Gastrocnemius medialis (tissue), 4 donors: ENCODE data around the gene SUV39H1.

Experiments
- CTCF ChIP-seq, 5 experiments: fragments of 450-650 bp in 3 of 5; fragments of 200-600 bp in 2 of 5; sonication (generic) in 2 of 5; IDR thresholded peaks in 4 of 5; conservative IDR thresholded peaks in 1 of 5; 1 replicate in 4 of 5; 2 replicates in 1 of 5; pipeline ENCODE4 v1.5.1; 2016 to 2019; ENCODE audit warnings: antibody characterized with exemption in 5 of 5, mild to moderate bottlenecking in 3 of 5, moderate library complexity in 3 of 5
- POLR2A ChIP-seq, 2 donors: fragments of 450-650 bp; IDR thresholded peaks; one replicate each; pipeline ENCODE4 v1.6.1; 2017; ENCODE audit warnings: antibody characterized with exemption in 2 of 2, mild to moderate bottlenecking in 2 of 2, moderate library complexity in 2 of 2

DNA sequence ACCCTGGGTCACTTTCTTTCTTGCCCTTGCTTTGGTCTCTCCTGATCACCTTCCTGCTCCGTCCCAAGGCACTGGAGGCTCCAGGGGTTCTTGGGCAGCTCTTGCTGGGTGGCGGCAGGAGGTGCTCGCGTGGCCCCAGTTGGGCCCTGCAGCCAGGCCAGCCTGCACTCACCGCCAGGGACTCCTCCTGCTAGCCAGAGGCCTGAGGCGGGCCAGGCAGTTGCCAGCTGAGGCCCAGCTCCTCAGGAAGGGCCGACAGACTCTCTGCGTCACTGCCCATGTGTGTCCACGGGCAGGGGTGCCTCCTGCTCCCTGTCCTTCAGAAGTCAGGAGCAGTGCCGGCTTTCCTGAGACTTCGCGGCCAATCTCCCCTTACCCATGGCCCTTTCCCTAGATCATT lies 9.3 kb downstream of the SUV39H1 start:
- no peak for TF ChIP-seq POLR2A (IDR thresholded peaks at IDR 0.05)
- no peak for TF ChIP-seq CTCF (IDR thresholded peaks at IDR 0.05 in 4 of 5, conservative IDR thresholded peaks at IDR 0.05 in 1 of 5)
